ENCODE measurements around the gene AOAH. TPM values are rescaled to one million over a fixed set of nuclear protein-coding genes. Genes with fewer than 3 reads are reported as not detected.

The AOAH gene
- total RNA-seq, 1 donor from 2014 or later = 3.3 TPM

GRCh38 chr7:36605261-36606051 is 118.8 kb downstream of the AOAH start:
- DNase-seq (ENCODE audit: low spot score) (no peak), ATAC-seq (no peak)

- ATAC-seq (no peak), DNase-seq (ENCODE audit: low spot score) (no peak)
Measured at GRCh38 chr7:36604806-36605205, 119.5 kb downstream of the AOAH start.

- peak; percentile 62 for DNase-seq (ENCODE audit: low spot score)
- ATAC-seq = peak; percentile 90
Measured at GRCh38 chr7:36602934-36603887, 121.1 kb downstream of the AOAH start.

- no peak for DNase-seq (ENCODE audit: low spot score)
- ATAC-seq = no peak
Measured at GRCh38 chr7:36602511-36602910, 121.8 kb downstream of the AOAH start.

- DNase-seq (ENCODE audit: low spot score) = no peak
- ATAC-seq = no peak
Measured at GRCh38 chr7:36601601-36602000, 122.7 kb downstream of the AOAH start.

- DNase-seq (ENCODE audit: low spot score) (no peak), ATAC-seq (peak; percentile 42)
Measured at GRCh38 chr7:36600869-36601530, 123.3 kb downstream of the AOAH start.

GRCh38 chr7:36600314-36600682 is 124.0 kb downstream of the AOAH start:
- ATAC-seq = peak; percentile 66

GRCh38 chr7:36599645-36600313 is 124.5 kb downstream of the AOAH start:
- no peak for DNase-seq (ENCODE audit: low spot score)
- peak; percentile 39 for ATAC-seq

More at GRCh38 chr7:36600314-36600682, 124.0 kb downstream of the AOAH start:
- DNase-seq (ENCODE audit: low spot score) = no peak

- DNase-seq (ENCODE audit: low spot score) (no peak), ATAC-seq (no peak)
Measured at GRCh38 chr7:36598054-36598674, 126.1 kb downstream of the AOAH start.

GRCh38 chr7:36597090-36597773 is 127.1 kb downstream of the AOAH start:
- no peak for DNase-seq (ENCODE audit: low spot score)
- no peak for ATAC-seq

GRCh38 chr7:36594445-36594844 is 129.8 kb downstream of the AOAH start:
- ATAC-seq (peak; percentile 65), DNase-seq (ENCODE audit: low spot score) (no peak)

GRCh38 chr7:36591636-36592035 is 132.7 kb downstream of the AOAH start:
- no peak for ATAC-seq
- no peak for DNase-seq (ENCODE audit: low spot score)

- ATAC-seq (no peak), DNase-seq (ENCODE audit: low spot score) (no peak)
Measured at GRCh38 chr7:36589391-36589790, 134.9 kb downstream of the AOAH start.

GRCh38 chr7:36583318-36583717 is 141.0 kb downstream of the AOAH start:
- no peak for ATAC-seq
- no peak for DNase-seq (ENCODE audit: low spot score)

GRCh38 chr7:36575832-36576231 is 148.5 kb downstream of the AOAH start:
- no peak for DNase-seq (ENCODE audit: low spot score)
- peak; percentile 74 for ATAC-seq

GRCh38 chr7:36573066-36573465 is 151.2 kb downstream of the AOAH start:
- DNase-seq (ENCODE audit: low spot score) (no peak), ATAC-seq (peak; percentile 17)

GRCh38 chr7:36571190-36571560 is 153.1 kb downstream of the AOAH start:
- ATAC-seq (no peak), DNase-seq (ENCODE audit: low spot score) (no peak)

GRCh38 chr7:36570528-36571189 is 153.6 kb downstream of the AOAH start:
- DNase-seq (ENCODE audit: low spot score) = no peak
- no peak for ATAC-seq

GRCh38 chr7:36568452-36568849 is 155.8 kb downstream of the AOAH start:
- ATAC-seq = no peak

More at GRCh38 chr7:36568452-36568849, 155.8 kb downstream of the AOAH start:
- DNase-seq (ENCODE audit: low spot score) = no peak
